Measurements from ENCODE around the gene ERC2. TPM values are rescaled to one million over a fixed set of nuclear protein-coding genes. Genes with fewer than 3 reads are reported as not detected.

The ERC2 gene
- total RNA-seq, 1 donor from 2014 or later, result 48.3 TPM

DNA sequence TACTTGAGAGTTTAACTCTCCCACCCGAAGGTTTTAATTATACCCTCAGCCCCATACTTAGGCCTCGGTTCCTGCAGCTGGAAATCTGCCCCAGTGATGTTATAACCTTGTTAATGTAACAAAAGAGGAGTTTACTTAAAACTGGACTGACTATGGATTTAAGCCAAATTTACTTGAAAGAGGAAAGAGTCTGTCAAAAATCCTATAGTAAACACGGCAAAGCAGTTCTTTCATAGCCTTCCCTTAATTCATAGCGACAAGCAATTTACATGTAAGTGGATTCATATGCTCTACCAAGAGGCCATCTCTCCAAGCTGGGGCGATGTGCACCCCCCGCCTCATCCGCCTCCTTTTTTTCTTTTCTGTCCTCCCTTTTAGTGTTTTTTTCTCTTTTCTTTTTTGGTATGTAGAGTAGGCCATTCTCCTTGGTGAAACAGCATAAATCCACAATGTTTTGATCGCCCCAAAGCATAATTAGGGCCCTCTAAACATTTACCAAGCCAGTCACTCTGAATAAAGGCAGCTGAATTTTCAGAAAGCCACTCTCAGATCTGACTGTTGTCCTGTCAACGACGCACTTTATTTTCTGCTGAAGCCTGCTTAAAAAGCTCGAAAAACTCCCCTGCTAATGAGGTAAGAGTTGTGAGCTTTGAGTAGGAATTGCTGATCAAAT lies 608.1 kb downstream of the ERC2 start:
- H3K9me3 Mint-ChIP-seq (ENCODE audit: unreplicated experiment), result no peaks in the 10 kb centered on the region
- H3K4me3 Mint-ChIP-seq (ENCODE audit: unreplicated experiment), result no peak overlapping the region
- TF ChIP-seq, protein P1, sequence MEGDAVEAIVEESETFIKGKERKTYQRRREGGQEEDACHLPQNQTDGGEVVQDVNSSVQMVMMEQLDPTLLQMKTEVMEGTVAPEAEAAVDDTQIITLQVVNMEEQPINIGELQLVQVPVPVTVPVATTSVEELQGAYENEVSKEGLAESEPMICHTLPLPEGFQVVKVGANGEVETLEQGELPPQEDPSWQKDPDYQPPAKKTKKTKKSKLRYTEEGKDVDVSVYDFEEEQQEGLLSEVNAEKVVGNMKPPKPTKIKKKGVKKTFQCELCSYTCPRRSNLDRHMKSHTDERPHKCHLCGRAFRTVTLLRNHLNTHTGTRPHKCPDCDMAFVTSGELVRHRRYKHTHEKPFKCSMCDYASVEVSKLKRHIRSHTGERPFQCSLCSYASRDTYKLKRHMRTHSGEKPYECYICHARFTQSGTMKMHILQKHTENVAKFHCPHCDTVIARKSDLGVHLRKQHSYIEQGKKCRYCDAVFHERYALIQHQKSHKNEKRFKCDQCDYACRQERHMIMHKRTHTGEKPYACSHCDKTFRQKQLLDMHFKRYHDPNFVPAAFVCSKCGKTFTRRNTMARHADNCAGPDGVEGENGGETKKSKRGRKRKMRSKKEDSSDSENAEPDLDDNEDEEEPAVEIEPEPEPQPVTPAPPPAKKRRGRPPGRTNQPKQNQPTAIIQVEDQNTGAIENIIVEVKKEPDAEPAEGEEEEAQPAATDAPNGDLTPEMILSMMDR (IDR thresholded peaks at IDR 0.05; ENCODE audit: partially characterized antibody, unreplicated experiment), result no peak
- no peaks in the 10 kb centered on the region for H3K36me3 Mint-ChIP-seq (ENCODE audit: unreplicated experiment)
- no peaks in the 10 kb centered on the region for H3K4me1 Mint-ChIP-seq (ENCODE audit: low read depth, unreplicated experiment)
- no peak for DNase-seq
- no peaks in the 10 kb centered on the region for H3K27me3 Mint-ChIP-seq (ENCODE audit: unreplicated experiment)
- no peak overlapping the region for H3K27ac Mint-ChIP-seq (ENCODE audit: unreplicated experiment)

DNA sequence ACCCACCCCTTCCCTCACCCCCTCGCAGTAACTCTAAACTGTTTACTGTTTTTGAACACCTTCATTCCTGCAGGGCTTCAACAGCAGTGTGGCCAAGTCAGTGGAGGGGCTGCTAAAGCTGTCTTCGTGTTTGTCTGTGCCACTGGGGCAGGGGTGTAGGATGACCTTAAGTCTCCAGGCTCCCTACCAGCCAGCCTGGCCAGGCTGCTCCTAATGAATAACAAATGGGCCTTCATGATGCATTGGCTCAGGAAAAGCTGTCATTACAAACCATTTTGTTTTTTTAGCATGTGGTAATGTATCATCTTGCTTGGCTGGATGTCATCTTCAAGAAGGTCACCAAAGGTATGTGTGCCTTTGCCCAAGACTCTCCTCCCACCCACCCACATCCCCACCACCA lies 609.0 kb downstream of the ERC2 start:
- TF ChIP-seq, protein P1 (IDR thresholded peaks at IDR 0.05; ENCODE audit: partially characterized antibody, unreplicated experiment), result no peak
- Mint-ChIP-seq H3K4me1 (ENCODE audit: low read depth, unreplicated experiment) (peaks cover 8% of the 10 kb centered on the region), H3K27me3 (ENCODE audit: unreplicated experiment) (no peaks in the 10 kb centered on the region), H3K4me3 (ENCODE audit: unreplicated experiment) (no peak overlapping the region), H3K27ac (ENCODE audit: unreplicated experiment) (no peak overlapping the region), H3K36me3 (ENCODE audit: unreplicated experiment) (no peaks in the 10 kb centered on the region), H3K9me3 (ENCODE audit: unreplicated experiment) (peaks cover 1% of the 10 kb centered on the region)
- no peak for DNase-seq

DNA sequence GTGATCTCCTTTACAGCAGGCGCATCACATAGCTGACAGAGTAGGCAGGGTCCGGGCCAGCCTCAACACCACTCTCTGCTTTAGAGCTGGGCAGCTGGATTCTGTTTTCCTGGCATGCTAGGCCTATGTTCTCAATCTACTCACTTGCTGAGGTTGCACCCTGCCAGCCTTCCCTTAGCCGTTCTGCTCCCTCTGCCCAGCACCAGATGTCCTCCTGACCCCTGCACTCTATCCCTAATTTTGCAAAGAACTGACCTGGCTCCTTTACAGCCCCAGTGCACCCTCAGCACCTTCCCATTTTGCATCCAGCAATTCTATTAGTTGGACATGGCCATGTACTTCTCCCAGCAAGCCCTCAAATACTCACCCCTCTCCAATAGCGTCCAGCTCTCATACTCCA lies 609.5 kb downstream of the ERC2 start:
- H3K27ac Mint-ChIP-seq (ENCODE audit: unreplicated experiment), result no peak overlapping the region
- DNase-seq, result no peak
- TF ChIP-seq, protein P1 (IDR thresholded peaks at IDR 0.05; ENCODE audit: partially characterized antibody, unreplicated experiment), result no peak
- H3K4me1 Mint-ChIP-seq (ENCODE audit: low read depth, unreplicated experiment), result peaks cover 10% of the 10 kb centered on the region
- H3K36me3 Mint-ChIP-seq (ENCODE audit: unreplicated experiment), result no peaks in the 10 kb centered on the region
- no peaks in the 10 kb centered on the region for H3K27me3 Mint-ChIP-seq (ENCODE audit: unreplicated experiment)
- peaks cover 3% of the 10 kb centered on the region for H3K9me3 Mint-ChIP-seq (ENCODE audit: unreplicated experiment)
- no peak overlapping the region for H3K4me3 Mint-ChIP-seq (ENCODE audit: unreplicated experiment)

DNA sequence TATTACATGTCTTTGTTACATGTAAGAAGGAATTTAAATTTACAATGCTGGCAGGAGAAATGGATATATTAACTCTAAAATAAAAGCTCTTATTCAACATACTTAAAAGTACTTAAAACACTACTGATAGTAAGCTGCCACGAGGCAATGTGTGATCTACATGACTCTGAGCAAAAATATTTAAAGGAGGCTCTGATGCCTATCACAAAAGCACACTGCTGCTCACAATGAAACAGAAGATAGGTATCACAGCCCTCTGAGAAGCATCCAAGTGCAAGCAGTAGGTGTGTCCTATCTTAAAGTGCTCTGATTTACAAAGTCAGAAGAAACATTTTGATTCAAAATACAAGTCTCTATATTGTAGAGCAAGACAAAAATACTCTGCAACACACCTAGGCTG lies 610.0 kb downstream of the ERC2 start:
- Mint-ChIP-seq H3K36me3 (ENCODE audit: unreplicated experiment) (no peaks in the 10 kb centered on the region), H3K9me3 (ENCODE audit: unreplicated experiment) (peaks cover 3% of the 10 kb centered on the region), H3K27me3 (ENCODE audit: unreplicated experiment) (no peaks in the 10 kb centered on the region), H3K4me1 (ENCODE audit: low read depth, unreplicated experiment) (peaks cover 13% of the 10 kb centered on the region), H3K27ac (ENCODE audit: unreplicated experiment) (no peak overlapping the region), H3K4me3 (ENCODE audit: unreplicated experiment) (no peak overlapping the region)
- no peak for DNase-seq
- TF ChIP-seq, protein P1 (IDR thresholded peaks at IDR 0.05; ENCODE audit: partially characterized antibody, unreplicated experiment), result no peak

DNA sequence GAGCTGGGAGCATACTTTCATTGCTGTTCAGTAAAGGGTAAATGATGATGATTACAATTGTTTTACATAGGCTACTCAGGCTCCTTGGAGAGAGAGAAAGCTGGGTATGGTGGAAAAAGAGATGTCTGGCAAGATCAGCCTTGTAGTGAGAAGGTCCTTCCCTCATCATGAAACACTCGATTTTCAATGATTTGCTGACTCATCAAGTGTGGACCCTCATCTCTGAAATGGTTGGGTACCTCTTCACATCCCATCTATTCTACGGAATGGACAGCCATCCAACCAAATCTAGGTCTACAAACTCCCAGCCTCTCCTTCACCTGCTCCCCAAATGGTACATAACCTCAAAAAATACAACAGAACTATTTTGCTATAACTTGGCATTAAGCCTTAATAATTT lies 610.6 kb downstream of the ERC2 start:
- DNase-seq, result no peak
- Mint-ChIP-seq H3K36me3 (ENCODE audit: unreplicated experiment) (no peaks in the 10 kb centered on the region), H3K27me3 (ENCODE audit: unreplicated experiment) (no peaks in the 10 kb centered on the region), H3K27ac (ENCODE audit: unreplicated experiment) (no peak overlapping the region), H3K9me3 (ENCODE audit: unreplicated experiment) (peaks cover 3% of the 10 kb centered on the region), H3K4me3 (ENCODE audit: unreplicated experiment) (no peak overlapping the region), H3K4me1 (ENCODE audit: low read depth, unreplicated experiment) (peaks cover 13% of the 10 kb centered on the region)
- TF ChIP-seq, protein P1 (IDR thresholded peaks at IDR 0.05; ENCODE audit: partially characterized antibody, unreplicated experiment), result no peak
